K562 (cell line): ENCODE data around the gene ITGA6.

Source experiments
- ATF7 ChIP-seq: fragments of 450-650 bp; IDR thresholded peaks from 2 replicates; pipeline ENCODE4 v1.7.1; 2014; ENCODE audit warnings: mild to moderate bottlenecking, moderate library complexity
- FOXP1 ChIP-seq: sonication (generic); formaldehyde crosslinking; IDR thresholded peaks from 2 replicates; pipeline ENCODE4 v1.8.0; 2022; ENCODE audit warnings: mild to moderate bottlenecking, missing genetic modification reagents
- MEF2D ChIP-seq: conservative IDR thresholded peaks from 2 replicates; pipeline ENCODE4 v1.6.1; 2016; ENCODE audit warnings: low read depth, missing genetic modification characterization, missing compliant biosample characterization
- NR2C2 ChIP-seq, 2 experiments: fragments of 200-800 bp in 1 of 2; sonication (Bioruptor generic) in 1 of 2; sonication (generic) in 1 of 2; formaldehyde crosslinking in 1 of 2; IDR thresholded peaks; 2 replicates each; pipeline versions ENCODE4 v1.6.1 to v1.8.0; 2016 to 2022; ENCODE audit warnings: mild to moderate bottlenecking in 1 of 2, missing compliant biosample characterization in 1 of 2, missing genetic modification characterization in 1 of 2, missing genetic modification reagents in 1 of 2
- PPARD ChIP-seq: fragments of 250-450 bp; sonication (Bioruptor Pico); IDR thresholded peaks from 2 replicates; pipeline ENCODE4 v1.8.0; 2022; ENCODE audit warnings: inconsistent platforms, mild to moderate bottlenecking, moderate library complexity
- TF ChIP-seq, protein P1 (sequence below): fragments of 450-650 bp; formaldehyde crosslinking; IDR thresholded peaks from 2 replicates; pipeline ENCODE4 v1.4.0; 2022; ENCODE audit warnings: missing genetic modification characterization

DNA sequence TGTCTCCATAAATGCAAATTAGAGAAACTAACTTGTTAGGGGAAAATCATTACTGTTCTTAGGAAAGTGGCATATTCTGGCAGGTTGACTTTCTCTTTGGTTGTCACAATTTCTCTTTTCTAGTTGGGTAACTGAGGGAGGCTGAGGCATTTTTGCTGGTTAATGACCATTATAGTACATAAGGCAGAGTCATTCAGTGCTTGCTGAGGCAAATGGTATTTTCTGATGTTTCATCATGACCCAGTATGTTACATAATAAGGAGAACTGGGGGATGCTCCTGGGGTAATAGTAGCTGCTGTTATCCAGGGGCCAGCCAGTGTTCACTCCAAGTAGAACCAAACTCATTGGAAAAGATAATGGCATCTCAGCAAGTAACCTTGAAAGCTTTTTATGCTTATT is 62.3 kb downstream of the ITGA6 start:
- TF ChIP-seq MEF2D (tag) = no peak
- TF ChIP-seq NR2C2 (CRISPR knock-in tag; IDR thresholded peaks at IDR 0.05) = no peak
- no peak for TF ChIP-seq NR2C2 (tag; IDR thresholded peaks at IDR 0.05)
- no peak for TF ChIP-seq PPARD (CRISPR knock-in tag)
- no peak for TF ChIP-seq FOXP1
- TF ChIP-seq ATF7 = no peak
- TF ChIP-seq, protein P1, sequence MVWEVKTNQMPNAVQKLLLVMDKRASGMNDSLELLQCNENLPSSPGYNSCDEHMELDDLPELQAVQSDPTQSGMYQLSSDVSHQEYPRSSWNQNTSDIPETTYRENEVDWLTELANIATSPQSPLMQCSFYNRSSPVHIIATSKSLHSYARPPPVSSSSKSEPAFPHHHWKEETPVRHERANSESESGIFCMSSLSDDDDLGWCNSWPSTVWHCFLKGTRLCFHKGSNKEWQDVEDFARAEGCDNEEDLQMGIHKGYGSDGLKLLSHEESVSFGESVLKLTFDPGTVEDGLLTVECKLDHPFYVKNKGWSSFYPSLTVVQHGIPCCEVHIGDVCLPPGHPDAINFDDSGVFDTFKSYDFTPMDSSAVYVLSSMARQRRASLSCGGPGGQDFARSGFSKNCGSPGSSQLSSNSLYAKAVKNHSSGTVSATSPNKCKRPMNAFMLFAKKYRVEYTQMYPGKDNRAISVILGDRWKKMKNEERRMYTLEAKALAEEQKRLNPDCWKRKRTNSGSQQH (CRISPR knock-in tag) = no peak
